HepG2 (cell line): ENCODE results near the gene HNF1B. TPM values are rescaled to one million over a fixed set of nuclear protein-coding genes. Genes with fewer than 3 reads are reported as not detected.

Experiments used
- CREM ChIP-seq, 2 experiments: sonication (generic) in 1 of 2; formaldehyde crosslinking in 1 of 2; IDR thresholded peaks; 2 replicates each; pipeline versions ENCODE4 v1.4.0 to v1.6.1; 2016 to 2020; ENCODE audit warnings: antibody characterized with exemption in 1 of 2, mild to moderate bottlenecking in 1 of 2, missing genetic modification reagents in 1 of 2
- DPF2 ChIP-seq: sonication (generic); formaldehyde crosslinking; IDR thresholded peaks from 2 replicates; pipeline ENCODE4 v1.4.0; 2020; ENCODE audit warnings: mild to moderate bottlenecking, low read depth, missing genetic modification reagents, borderline replicate concordance
- FOXA1 ChIP-seq, 2 experiments: fragments of 450-650 bp in 1 of 2; sonication (generic) in 1 of 2; formaldehyde crosslinking in 1 of 2; IDR thresholded peaks; 2 replicates each; pipeline versions ENCODE4 v1.4.0 to v1.6.1; 2016 to 2020; ENCODE audit warnings: missing genetic modification reagents in 1 of 2
- RAD51 ChIP-seq: fragments of 450-650 bp; IDR thresholded peaks from 2 replicates; pipeline ENCODE4 v1.6.1; 2016; ENCODE audit warnings: borderline replicate concordance
- SNAPC4 ChIP-seq: sonication (generic); formaldehyde crosslinking; IDR thresholded peaks from 2 replicates; pipeline ENCODE4 v1.4.0; 2020; ENCODE audit warnings: mild to moderate bottlenecking, missing genetic modification reagents
- TFE3 ChIP-seq: IDR thresholded peaks from 2 replicates; pipeline ENCODE4 v1.6.1; 2016
- ZNF136 ChIP-seq: sonication (generic); formaldehyde crosslinking; IDR thresholded peaks from 2 replicates; pipeline ENCODE4 v1.8.1; 2022; ENCODE audit warnings: low read depth, mild to moderate bottlenecking, moderate library complexity, missing genetic modification reagents
- ZNF468 ChIP-seq: sonication (generic); formaldehyde crosslinking; IDR thresholded peaks from 2 replicates; pipeline ENCODE4 v1.8.0; 2022; ENCODE audit warnings: mild to moderate bottlenecking, moderate library complexity, missing genetic modification reagents
- ZNF577 ChIP-seq: sonication (generic); formaldehyde crosslinking; IDR thresholded peaks from 2 replicates; pipeline ENCODE4 v1.4.0; 2020; ENCODE audit warnings: mild to moderate bottlenecking, low read depth, missing genetic modification reagents, borderline replicate concordance
- ZSCAN5A ChIP-seq: sonication (generic); formaldehyde crosslinking; IDR thresholded peaks from 2 replicates; pipeline ENCODE4 v1.8.0; 2022; ENCODE audit warnings: mild to moderate bottlenecking, missing genetic modification reagents, borderline replicate concordance
- polyA plus RNA-seq, 8 experiments: library from polyadenylated mRNA; depleted of rRNA in 3 of 8; stranded (reverse) in 7 of 8; unstranded in 1 of 8; fragments of >200 nt; fragmentation: Illumina TruSeq in 4 of 8; extraction: Trizol in 4 of 8; gene quantifications; 2 replicates each; pipeline versions ENCODE4 v1.2.1 to v1.2.3, GENCODE V29; 2011 to 2016; ENCODE audit warnings: low read depth in 4 of 8, missing spikeins in 1 of 8, mixed read lengths in 1 of 8; ENCODE audit not compliant: insufficient read depth in 1 of 8
- total RNA-seq, 5 experiments: library from RNA; depleted of rRNA; stranded (reverse); fragments of >200 nt; fragmentation: Illumina TruSeq; extraction: Trizol; gene quantifications; 2 replicates each; pipeline ENCODE4 v1.2.3, GENCODE V29; 2016; ENCODE audit warnings: low read depth in 1 of 5

The HNF1B gene
- total and polyA plus RNA-seq, 2 of the 13 experiments (the other 11 are each of a cell fraction or from before 2014, with no cell fraction given) = 1.9 to 5.3 TPM

- TF ChIP-seq SNAPC4 (CRISPR knock-in tag) (no peak), FOXA1 (IDR thresholded peaks at IDR 0.05) (no peak), FOXA1 (CRISPR knock-in tag; IDR thresholded peaks at IDR 0.05) (no peak), TFE3 (CRISPR knock-in tag) (no peak), RAD51 (no peak), CREM (IDR thresholded peaks at IDR 0.05) (no peak), CREM (CRISPR knock-in tag; IDR thresholded peaks at IDR 0.05) (no peak), ZNF136 (CRISPR knock-in tag) (no peak), ZSCAN5A (CRISPR knock-in tag) (no peak), ZNF577 (no peak), ZNF468 (CRISPR knock-in tag) (no peak), DPF2 (no peak)
Measured at GRCh38 chr17:37752482-37752881, 7.6 kb upstream of the HNF1B start (continued).
